WTC11 (cell line): ENCODE results near the gene KAZN. TPM values are rescaled to one million over a fixed set of nuclear protein-coding genes. Genes with fewer than 3 reads are reported as not detected.

Source experiments
- ATAC-seq: fragments of 200-7000 bp; cut with Tn5 transposase; 2 replicates; pipeline ENCODE4 v1.10.0; 2021; ENCODE audit warnings: mild to moderate bottlenecking, moderate library complexity
- CTCF ChIA-PET: fragments of 300-600 bp; sonication (Branson Sonifier 250); formaldehyde crosslinking; loops from one replicate; lab custom pipeline; 2021; ENCODE audit warnings: antibody characterized with exemption; lab: Charles Lee
- POLR2A ChIA-PET: fragments of 350-600 bp; sonication (Branson Sonifier 250); formaldehyde crosslinking; loops from one replicate; lab custom pipeline; 2021; ENCODE audit warnings: antibody characterized with exemption; lab: Charles Lee
- DNase-seq: peaks from one replicate; pipeline ENCODE4 v3.0.0; 2021; ENCODE audit warnings: low spot score
- H3K27ac Mint-ChIP-seq: 2 replicates; pipeline ENCODE4 v1.8.0; 2021; ENCODE audit warnings: mixed read lengths
- H3K27me3 Mint-ChIP-seq: 2 replicates; pipeline ENCODE4 v1.8.0; 2021; ENCODE audit warnings: low read depth, mild to moderate bottlenecking, moderate library complexity, mixed read lengths
- H3K36me3 Mint-ChIP-seq: 2 replicates; pipeline ENCODE4 v1.8.0; 2021; ENCODE audit warnings: mixed read lengths
- H3K4me1 Mint-ChIP-seq: 2 replicates; pipeline ENCODE4 v1.8.0; 2022; ENCODE audit warnings: mixed read lengths
- H3K4me3 Mint-ChIP-seq: 2 replicates; pipeline ENCODE4 v1.8.0; 2021; ENCODE audit warnings: mild to moderate bottlenecking, moderate library complexity, mixed read lengths
- H3K9me3 Mint-ChIP-seq: 2 replicates; pipeline ENCODE4 v1.8.0; 2021; ENCODE audit warnings: mixed read lengths
- ESRRA ChIP-seq: sonication (generic); formaldehyde crosslinking; IDR thresholded peaks from 2 replicates; pipeline ENCODE4 v1.8.1; 2022; ENCODE audit warnings: mild to moderate bottlenecking, missing genetic modification reagents, borderline replicate concordance
- GTF2I ChIP-seq: fragments of 250-450 bp; sonication (Bioruptor Pico); conservative IDR thresholded peaks from 2 replicates; pipeline ENCODE4 v1.4.0; 2021; ENCODE audit warnings: mild to moderate bottlenecking
- JAZF1 ChIP-seq: fragments of 250-450 bp; sonication (Bioruptor Pico); IDR thresholded peaks from 2 replicates; pipeline ENCODE4 v1.9.0; 2021; ENCODE audit warnings: moderate library complexity, mild to moderate bottlenecking, inconsistent platforms
- JUN ChIP-seq: sonication (generic); formaldehyde crosslinking; IDR thresholded peaks from 2 replicates; pipeline ENCODE4 v1.8.0; 2023; ENCODE audit warnings: mild to moderate bottlenecking, missing genetic modification reagents
- MYBL2 ChIP-seq: sonication (generic); formaldehyde crosslinking; IDR thresholded peaks from 2 replicates; pipeline ENCODE4 v1.8.1; 2023; ENCODE audit warnings: mild to moderate bottlenecking, moderate library complexity, missing genetic modification reagents
- SMAD4 ChIP-seq: sonication (generic); formaldehyde crosslinking; IDR thresholded peaks from 2 replicates; pipeline ENCODE4 v1.8.0; 2022; ENCODE audit warnings: mild to moderate bottlenecking, missing genetic modification reagents
- TP53 ChIP-seq: sonication (generic); formaldehyde crosslinking; IDR thresholded peaks from 2 replicates; pipeline ENCODE4 v1.8.1; 2023; ENCODE audit warnings: mild to moderate bottlenecking, missing genetic modification reagents
- ZBTB21 ChIP-seq: sonication (generic); formaldehyde crosslinking; IDR thresholded peaks from 2 replicates; pipeline ENCODE4 v1.8.1; 2023; ENCODE audit warnings: mild to moderate bottlenecking, missing genetic modification reagents, borderline replicate concordance
- ZNF232 ChIP-seq: sonication (generic); formaldehyde crosslinking; IDR thresholded peaks from 2 replicates; pipeline ENCODE4 v1.8.0; 2022; ENCODE audit warnings: mild to moderate bottlenecking, missing genetic modification reagents
- ZNF263 ChIP-seq: sonication (generic); formaldehyde crosslinking; IDR thresholded peaks from 2 replicates; pipeline ENCODE4 v1.8.1; 2022; ENCODE audit warnings: low read depth, mild to moderate bottlenecking, moderate library complexity, missing genetic modification reagents
- ZNF416 ChIP-seq: fragments of 250-450 bp; sonication (Bioruptor Pico); IDR thresholded peaks from 2 replicates; pipeline ENCODE4 v1.9.0; 2021; ENCODE audit warnings: mild to moderate bottlenecking, inconsistent platforms
- ZNF671 ChIP-seq: fragments of 250-450 bp; sonication (Bioruptor Pico); IDR thresholded peaks from 2 replicates; pipeline ENCODE4 v1.8.0; 2021; ENCODE audit warnings: mild to moderate bottlenecking
- total RNA-seq: library from RNA; stranded (reverse); gene quantifications from 3 replicates; pipeline ENCODE4 v1.2.3, GENCODE V29; 2021
- TF ChIP-seq, protein P1 (sequence below): sonication (generic); formaldehyde crosslinking; IDR thresholded peaks from 2 replicates; pipeline ENCODE4 v1.8.1; 2022; ENCODE audit warnings: low read depth, missing genetic modification reagents, borderline replicate concordance
- TF ChIP-seq, protein P2 (sequence below): sonication (generic); formaldehyde crosslinking; IDR thresholded peaks from 2 replicates; pipeline ENCODE4 v1.8.1; 2023; ENCODE audit warnings: mild to moderate bottlenecking, missing genetic modification reagents, moderate library complexity
- TF ChIP-seq, protein P3 (sequence below): sonication (generic); formaldehyde crosslinking; IDR thresholded peaks from 2 replicates; pipeline ENCODE4 v1.8.1; 2022; ENCODE audit warnings: low read depth, mild to moderate bottlenecking, moderate library complexity, missing genetic modification reagents, borderline replicate concordance
- TF ChIP-seq, protein P4 (sequence below): fragments of 250-450 bp; sonication (Bioruptor Pico); IDR thresholded peaks from 2 replicates; pipeline ENCODE4 v1.9.0; 2021; ENCODE audit warnings: mild to moderate bottlenecking, borderline replicate concordance
- TF ChIP-seq, protein P5 (sequence below): sonication (generic); formaldehyde crosslinking; IDR thresholded peaks from 2 replicates; pipeline ENCODE4 v1.8.0; 2022; ENCODE audit warnings: mild to moderate bottlenecking, missing genetic modification reagents
- TF ChIP-seq, protein P6 (sequence below): sonication (generic); formaldehyde crosslinking; IDR thresholded peaks from 2 replicates; pipeline ENCODE4 v1.8.0; 2022; ENCODE audit warnings: mild to moderate bottlenecking, missing genetic modification reagents
- TF ChIP-seq, protein P7 (sequence below): fragments of 250-450 bp; sonication (Bioruptor Pico); IDR thresholded peaks from 2 replicates; pipeline ENCODE4 v2.1.2; 2022; ENCODE audit warnings: mild to moderate bottlenecking, moderate library complexity

Gene KAZN
- total RNA-seq, 1 experiment from 2014 or later = 19.9 TPM

DNA sequence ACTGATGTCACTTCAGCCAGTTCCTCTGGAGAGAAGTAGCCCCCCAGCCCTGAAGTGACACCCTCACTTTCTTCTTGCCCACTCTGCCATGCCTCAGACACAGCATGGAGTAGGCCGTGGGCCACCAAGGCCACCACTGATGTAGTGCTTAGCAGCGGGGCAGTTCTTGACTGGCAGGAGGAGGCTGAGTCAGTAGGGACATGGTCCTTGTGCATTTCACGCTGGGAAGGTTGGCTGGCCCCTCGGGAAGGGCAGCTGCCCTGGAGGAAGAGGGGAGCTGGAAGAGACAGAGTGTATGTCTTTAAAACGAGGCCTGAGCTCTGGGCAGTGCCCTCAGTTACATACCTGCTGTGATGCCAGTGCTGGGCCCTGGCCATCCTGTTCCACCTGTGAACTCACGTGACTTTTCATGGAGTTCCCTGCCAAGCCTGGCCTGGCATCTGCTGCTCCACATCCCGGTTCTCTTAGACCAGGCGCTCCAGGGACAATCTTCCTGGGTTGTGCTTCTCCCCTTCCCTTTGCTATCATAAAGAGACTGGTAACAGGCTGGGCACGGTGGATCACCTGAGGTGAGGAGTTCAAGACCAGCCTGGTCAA is 396.5 kb downstream of the KAZN start (continued):
- TF ChIP-seq, protein P1, sequence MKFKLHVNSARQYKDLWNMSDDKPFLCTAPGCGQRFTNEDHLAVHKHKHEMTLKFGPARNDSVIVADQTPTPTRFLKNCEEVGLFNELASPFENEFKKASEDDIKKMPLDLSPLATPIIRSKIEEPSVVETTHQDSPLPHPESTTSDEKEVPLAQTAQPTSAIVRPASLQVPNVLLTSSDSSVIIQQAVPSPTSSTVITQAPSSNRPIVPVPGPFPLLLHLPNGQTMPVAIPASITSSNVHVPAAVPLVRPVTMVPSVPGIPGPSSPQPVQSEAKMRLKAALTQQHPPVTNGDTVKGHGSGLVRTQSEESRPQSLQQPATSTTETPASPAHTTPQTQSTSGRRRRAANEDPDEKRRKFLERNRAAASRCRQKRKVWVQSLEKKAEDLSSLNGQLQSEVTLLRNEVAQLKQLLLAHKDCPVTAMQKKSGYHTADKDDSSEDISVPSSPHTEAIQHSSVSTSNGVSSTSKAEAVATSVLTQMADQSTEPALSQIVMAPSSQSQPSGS = no peak
- TF ChIP-seq ESRRA = no peak

DNA sequence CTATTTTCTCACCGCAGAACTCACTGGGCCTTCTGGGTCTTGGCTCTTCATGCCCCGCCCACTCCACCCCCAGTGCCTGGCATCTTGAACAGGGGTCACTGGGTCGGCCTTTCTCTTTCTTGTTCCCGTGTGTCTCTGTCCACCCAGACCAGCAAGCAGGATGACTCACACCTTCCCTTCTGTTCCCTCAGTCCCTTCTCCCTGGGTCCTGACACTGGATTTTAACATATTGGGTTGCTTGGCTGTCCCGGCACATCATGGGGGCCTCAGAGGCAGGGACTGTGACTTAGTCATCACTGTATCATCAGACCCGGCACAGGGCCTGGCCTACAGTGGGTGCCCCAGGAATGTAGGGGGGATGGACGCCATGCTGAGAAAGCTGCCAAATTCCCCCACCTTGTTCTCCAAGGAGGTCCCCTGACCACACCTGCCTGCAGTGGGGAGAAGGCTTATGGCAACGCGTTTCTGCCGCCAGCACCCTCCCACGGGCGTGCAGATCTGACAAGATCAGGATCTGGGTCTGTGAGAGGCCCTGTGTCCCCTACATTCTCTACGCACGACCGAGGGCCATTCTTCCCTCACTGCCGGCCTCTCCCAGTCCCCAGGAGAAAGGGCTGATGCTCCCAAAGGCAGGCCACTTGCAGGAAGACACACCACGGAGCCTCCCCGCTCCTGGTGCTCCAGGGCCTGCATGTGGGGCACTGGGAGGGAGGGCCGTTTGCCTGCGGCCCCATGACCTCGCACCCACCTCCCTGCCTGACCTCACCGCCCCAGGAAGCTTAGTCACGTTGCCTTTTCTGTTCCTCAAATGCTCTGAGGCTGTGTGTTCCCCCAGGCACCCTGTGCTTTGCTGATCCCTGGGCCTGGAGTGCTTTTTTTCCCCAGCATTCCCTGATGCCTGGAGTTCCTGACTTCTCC is 397.9 kb downstream of the KAZN start:
- Mint-ChIP-seq H3K4me1 (peaks cover 9% of the 10 kb centered on the region), H3K27me3 (no peaks in the 10 kb centered on the region), H3K4me3 (no peak overlapping the region), H3K27ac (peak overlapping the region; percentile 90), H3K9me3 (peaks cover 4% of the 10 kb centered on the region; the same call in 1 of the 2 replicates), H3K36me3 (no peaks in the 10 kb centered on the region)
- ATAC-seq (no peak), DNase-seq (no peak)
- TF ChIP-seq, protein P2, sequence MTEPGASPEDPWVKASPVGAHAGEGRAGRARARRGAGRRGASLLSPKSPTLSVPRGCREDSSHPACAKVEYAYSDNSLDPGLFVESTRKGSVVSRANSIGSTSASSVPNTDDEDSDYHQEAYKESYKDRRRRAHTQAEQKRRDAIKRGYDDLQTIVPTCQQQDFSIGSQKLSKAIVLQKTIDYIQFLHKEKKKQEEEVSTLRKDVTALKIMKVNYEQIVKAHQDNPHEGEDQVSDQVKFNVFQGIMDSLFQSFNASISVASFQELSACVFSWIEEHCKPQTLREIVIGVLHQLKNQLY (CRISPR knock-in tag) = no peak
- TF ChIP-seq ESRRA (no peak), JAZF1 (CRISPR knock-in tag) (no peak), ZNF232 (CRISPR knock-in tag) (no peak), JUN (CRISPR knock-in tag) (no peak), MYBL2 (CRISPR knock-in tag) (no peak), ZNF416 (CRISPR knock-in tag) (no peak), TP53 (CRISPR knock-in tag) (no peak), ZBTB21 (CRISPR knock-in tag) (no peak), GTF2I (no peak), SMAD4 (CRISPR knock-in tag) (no peak), ZNF263 (CRISPR knock-in tag) (no peak), ZNF671 (CRISPR knock-in tag) (no peak)
- TF ChIP-seq, protein P3, sequence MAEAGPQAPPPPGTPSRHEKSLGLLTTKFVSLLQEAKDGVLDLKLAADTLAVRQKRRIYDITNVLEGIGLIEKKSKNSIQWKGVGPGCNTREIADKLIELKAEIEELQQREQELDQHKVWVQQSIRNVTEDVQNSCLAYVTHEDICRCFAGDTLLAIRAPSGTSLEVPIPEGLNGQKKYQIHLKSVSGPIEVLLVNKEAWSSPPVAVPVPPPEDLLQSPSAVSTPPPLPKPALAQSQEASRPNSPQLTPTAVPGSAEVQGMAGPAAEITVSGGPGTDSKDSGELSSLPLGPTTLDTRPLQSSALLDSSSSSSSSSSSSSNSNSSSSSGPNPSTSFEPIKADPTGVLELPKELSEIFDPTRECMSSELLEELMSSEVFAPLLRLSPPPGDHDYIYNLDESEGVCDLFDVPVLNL (CRISPR knock-in tag) = no peak
- TF ChIP-seq, protein P4, sequence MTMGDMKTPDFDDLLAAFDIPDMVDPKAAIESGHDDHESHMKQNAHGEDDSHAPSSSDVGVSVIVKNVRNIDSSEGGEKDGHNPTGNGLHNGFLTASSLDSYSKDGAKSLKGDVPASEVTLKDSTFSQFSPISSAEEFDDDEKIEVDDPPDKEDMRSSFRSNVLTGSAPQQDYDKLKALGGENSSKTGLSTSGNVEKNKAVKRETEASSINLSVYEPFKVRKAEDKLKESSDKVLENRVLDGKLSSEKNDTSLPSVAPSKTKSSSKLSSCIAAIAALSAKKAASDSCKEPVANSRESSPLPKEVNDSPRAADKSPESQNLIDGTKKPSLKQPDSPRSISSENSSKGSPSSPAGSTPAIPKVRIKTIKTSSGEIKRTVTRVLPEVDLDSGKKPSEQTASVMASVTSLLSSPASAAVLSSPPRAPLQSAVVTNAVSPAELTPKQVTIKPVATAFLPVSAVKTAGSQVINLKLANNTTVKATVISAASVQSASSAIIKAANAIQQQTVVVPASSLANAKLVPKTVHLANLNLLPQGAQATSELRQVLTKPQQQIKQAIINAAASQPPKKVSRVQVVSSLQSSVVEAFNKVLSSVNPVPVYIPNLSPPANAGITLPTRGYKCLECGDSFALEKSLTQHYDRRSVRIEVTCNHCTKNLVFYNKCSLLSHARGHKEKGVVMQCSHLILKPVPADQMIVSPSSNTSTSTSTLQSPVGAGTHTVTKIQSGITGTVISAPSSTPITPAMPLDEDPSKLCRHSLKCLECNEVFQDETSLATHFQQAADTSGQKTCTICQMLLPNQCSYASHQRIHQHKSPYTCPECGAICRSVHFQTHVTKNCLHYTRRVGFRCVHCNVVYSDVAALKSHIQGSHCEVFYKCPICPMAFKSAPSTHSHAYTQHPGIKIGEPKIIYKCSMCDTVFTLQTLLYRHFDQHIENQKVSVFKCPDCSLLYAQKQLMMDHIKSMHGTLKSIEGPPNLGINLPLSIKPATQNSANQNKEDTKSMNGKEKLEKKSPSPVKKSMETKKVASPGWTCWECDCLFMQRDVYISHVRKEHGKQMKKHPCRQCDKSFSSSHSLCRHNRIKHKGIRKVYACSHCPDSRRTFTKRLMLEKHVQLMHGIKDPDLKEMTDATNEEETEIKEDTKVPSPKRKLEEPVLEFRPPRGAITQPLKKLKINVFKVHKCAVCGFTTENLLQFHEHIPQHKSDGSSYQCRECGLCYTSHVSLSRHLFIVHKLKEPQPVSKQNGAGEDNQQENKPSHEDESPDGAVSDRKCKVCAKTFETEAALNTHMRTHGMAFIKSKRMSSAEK = no peak
- TF ChIP-seq, protein P5, sequence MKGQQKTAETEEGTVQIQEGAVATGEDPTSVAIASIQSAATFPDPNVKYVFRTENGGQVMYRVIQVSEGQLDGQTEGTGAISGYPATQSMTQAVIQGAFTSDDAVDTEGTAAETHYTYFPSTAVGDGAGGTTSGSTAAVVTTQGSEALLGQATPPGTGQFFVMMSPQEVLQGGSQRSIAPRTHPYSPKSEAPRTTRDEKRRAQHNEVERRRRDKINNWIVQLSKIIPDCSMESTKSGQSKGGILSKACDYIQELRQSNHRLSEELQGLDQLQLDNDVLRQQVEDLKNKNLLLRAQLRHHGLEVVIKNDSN (CRISPR knock-in tag) = no peak
- TF ChIP-seq, protein P6, sequence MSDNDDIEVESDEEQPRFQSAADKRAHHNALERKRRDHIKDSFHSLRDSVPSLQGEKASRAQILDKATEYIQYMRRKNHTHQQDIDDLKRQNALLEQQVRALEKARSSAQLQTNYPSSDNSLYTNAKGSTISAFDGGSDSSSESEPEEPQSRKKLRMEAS (CRISPR knock-in tag) = no peak
- TF ChIP-seq, protein P7, sequence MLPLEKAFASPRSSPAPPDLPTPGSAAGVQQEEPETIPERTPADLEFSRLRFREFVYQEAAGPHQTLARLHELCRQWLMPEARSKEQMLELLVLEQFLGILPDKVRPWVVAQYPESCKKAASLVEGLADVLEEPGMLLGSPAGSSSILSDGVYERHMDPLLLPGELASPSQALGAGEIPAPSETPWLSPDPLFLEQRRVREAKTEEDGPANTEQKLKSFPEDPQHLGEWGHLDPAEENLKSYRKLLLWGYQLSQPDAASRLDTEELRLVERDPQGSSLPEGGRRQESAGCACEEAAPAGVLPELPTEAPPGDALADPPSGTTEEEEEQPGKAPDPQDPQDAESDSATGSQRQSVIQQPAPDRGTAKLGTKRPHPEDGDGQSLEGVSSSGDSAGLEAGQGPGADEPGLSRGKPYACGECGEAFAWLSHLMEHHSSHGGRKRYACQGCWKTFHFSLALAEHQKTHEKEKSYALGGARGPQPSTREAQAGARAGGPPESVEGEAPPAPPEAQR (CRISPR knock-in tag) = no peak
- CTCF ChIA-PET = interaction anchor here (1.7 kb wide), 1 partner anchor 31 kb away, joined by 4 read pairs; no protein-coding TSS in a partner anchor
- POLR2A ChIA-PET = no interaction called here
